Amniotic epithelial cell (primary cell): Measurements from ENCODE around the gene GATA2.

ENCODE experiments used
- DNase-seq: peaks from one replicate; pipeline ENCODE4 v3.0.0-alpha.2; 2010; ENCODE audit warnings: low read depth

GATA2 gene

GRCh38 chr3:128473180-128473519 lies 19.9 kb downstream of the GATA2 start:
- DNase-seq = no peak

- no peak for DNase-seq
These were observed 20.4 kb downstream of the GATA2 start for GRCh38 chr3:128472449-128473179.

GRCh38 chr3:128471720-128472119 lies 21.3 kb downstream of the GATA2 start:
- DNase-seq = no peak

DNA sequence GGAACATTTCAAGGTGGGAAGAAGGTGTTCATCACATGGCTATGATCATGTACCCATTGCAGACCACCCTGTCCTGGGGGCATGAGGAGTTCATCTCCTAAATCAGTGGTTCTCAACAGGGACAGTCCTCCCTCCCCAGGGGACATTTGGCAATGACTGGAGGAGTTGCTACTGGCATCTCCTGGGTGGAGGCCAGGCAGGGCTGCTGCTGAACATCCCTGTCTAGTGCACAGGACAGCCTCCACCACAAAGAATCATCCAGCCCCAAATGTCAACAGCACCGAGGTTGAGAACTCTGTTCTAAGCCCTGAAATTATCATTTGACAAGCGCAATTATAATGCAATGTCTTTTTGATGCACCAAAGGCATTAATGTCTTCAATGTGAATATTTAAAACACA lies 21.9 kb downstream of the GATA2 start:
- DNase-seq = no peak

DNA sequence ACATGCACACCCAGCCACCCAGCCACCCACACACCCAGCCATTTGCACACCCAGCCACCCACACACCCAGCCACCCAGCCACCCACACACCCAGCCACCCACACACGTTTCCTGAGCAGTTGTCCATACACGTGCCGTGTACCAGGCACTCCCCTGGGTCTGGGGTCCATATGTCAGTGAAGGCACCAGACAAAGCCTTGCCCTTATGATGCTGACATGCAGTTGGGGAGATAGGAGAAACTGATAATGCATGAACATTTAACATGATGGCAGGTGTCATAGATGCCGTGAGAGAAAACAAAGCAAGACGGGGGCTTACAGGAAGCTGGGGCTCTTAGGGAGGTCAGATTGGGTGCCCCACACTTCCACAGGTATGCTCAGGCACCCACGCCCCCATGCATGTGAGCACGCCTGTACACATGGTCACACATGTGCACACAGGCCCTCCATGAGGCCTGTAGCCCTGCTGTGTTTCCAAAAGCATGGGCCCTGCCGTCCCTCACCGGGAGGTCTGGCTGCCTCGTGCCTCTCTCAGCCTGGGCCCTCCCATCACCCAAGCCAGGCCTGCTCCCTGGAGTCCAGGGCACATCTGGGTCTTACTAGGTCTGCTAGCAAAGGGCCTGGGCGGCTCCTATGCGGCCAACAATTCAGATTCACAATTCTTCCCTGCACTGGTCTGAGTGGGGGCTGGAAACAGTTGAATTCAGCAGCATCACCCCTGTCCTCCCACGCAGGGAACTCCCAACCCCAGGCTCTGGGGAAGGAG lies 22.7 kb downstream of the GATA2 start:
- DNase-seq = no peak

DNA sequence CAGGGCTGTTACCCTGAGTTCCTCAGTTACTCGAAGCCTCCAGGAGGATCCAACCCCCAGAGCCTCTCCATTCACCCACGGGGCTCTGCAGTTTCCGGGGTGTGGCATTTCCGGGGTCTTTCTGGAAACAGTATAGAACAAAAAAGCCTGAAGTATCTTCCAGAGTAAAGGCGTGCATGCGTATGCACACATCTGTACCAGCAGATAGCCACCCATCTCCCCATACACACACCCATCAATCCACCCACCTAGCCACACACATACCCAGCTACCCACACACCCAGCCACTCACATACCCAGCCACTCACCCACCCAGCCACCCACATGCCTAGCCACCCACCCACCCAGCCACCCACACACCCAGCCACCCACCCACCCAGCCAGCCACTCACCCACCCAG lies 23.4 kb downstream of the GATA2 start:
- DNase-seq = no peak

DNA sequence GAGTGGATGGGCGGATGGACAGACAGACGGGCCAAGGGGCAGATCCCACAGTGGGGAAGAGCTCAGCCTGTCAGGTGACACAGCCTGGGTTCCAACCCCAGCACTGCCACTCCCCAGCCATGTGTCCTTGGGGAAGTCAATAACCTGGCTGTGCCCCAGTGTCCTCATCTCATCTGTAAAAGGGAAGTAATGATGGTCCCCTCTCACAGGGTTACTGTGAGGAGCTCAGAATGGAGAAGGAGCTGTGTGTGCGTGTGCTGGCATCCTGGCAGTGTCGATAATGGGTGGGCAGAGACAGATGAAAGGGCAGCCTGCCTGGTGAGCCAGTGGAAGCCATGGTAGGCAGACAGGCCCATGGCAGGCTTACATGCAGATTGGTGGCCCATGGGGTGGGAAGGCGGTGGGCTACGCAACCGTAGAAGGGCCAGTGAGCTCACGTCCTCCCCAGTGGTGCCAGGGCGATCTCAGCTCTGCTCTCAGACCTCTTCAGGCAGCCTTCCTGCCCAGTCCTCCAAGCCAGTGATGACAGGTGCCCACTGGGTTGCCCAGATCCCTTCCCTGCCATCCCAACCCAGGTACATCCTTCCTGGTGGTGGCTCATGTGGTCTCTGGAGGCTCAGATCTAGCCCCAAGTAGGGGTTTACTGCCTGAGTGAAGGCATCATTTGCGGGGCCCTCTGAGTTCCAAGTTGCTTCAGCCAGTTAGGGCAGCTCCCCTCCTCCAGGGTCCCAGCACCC lies 24.0 kb downstream of the GATA2 start:
- no peak for DNase-seq

GRCh38 chr3:128468285-128468790 lies 24.7 kb downstream of the GATA2 start:
- DNase-seq = no peak

DNA sequence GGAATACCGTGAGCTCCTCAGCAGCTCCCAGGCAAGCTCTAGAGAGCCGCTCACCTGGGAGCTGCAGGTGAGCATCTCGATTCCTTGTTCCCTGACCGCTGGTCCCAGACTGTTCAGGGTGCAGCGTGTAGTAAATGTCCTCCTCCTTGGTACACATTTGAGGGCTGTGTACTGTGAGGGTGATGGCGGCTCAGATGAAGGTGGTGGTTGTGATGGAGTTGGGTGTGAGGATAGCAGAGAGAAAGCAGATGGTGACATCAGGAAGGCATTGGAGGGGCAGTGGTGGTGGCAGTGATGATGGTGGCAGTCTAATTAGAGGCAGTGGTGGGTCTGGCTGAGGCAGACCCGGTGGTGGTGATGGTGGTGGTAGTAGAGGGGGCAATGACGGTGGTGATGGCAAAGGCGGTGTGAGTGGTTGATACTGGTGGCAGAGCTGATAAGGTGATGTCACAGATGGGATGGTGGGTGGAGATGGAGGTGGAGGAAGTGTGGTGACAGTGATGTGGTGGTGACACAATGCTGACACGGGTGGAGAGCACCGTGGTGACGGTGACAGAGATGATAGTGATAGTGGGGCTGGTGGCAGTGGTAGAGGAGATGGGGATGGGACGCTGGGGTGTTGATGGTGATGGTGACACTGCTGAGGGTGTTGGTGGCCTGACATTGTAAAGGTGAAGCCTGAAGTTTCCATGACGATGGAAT lies 26.0 kb downstream of the GATA2 start, which contains the start of gene DNAJB8:
Gene DNAJB8, minus strand, starts transcription at position 51 of the 702 bp plus-strand sequence. CDS start 3,645 bp downstream, outside the sequence.
- no peak for DNase-seq

- no peak for DNase-seq
These were observed 28.3 kb downstream of the GATA2 start for GRCh38 chr3:128464702-128465101.

GRCh38 chr3:128464188-128464587 lies 28.8 kb downstream of the GATA2 start:
- DNase-seq = no peak

DNA sequence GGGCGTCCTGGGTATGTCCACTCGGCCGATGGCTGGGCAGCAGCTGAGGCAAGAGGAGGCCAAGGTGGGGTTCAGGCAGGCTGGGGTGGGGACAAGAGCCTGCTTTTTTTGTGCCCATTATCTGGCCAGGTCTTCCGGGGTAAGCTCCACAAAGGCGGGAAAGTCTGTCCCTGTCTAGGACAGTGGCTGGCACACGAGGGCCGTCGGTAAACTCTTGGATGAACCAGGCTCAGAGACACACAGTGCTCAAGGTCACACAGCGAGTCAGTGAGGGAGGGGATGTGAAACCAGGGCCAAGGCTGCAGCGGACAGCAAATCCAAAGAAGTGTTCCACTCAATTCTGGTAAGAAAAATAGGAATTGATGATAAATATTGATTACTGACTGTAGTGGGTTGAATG lies 29.2 kb downstream of the GATA2 start:
- no peak for DNase-seq

DNA sequence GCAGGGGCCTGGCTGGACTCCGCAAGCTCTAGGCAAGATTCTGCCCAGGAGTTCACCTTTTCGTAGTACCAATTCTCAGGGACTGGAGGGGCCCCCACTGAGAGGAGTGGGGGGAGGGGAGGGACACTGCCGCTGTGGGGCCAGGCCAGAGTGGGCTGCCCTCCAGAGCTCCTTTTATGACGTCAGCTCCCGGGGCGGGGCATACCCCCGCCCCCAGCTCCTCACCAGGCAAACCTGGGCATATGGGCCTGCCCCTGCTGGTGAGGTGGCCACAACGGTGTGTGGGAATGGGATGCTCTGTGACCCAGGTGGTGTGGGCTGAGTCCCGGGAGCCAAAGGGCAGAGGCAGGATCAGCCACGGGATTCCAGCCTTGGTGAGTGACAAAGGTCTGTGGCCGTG lies 29.6 kb downstream of the GATA2 start:
- DNase-seq = no peak

GRCh38 chr3:128462931-128463330 lies 30.1 kb downstream of the GATA2 start:
- no peak for DNase-seq

DNA sequence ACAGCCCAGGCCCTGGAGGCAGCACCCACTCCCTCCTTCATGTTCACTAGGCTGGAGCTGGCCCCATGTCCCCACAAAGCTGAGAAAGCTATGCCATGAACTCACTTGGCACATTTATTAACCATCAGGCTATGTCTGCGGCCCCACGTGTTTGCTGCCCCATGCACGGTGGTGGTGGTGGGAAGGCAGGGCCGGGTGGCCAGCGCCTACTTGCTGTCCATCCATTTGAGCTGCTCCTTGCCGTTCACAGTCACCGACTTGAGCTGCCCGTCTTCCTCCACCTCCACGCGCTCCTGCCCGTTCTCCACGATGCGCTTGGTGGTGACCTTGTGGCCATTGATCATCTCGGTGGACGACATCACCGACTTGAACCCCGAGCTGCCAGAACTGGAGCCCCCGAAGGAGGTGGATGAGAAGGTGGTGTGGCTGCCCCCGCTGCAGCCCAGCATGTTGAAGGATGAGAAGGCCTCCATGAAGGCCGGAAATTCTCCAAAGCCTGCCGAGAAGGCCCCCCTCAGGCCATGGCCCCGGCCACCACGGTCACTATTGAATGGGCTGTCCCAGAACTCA lies 30.6 kb downstream of the GATA2 start:
- no peak for DNase-seq

DNA sequence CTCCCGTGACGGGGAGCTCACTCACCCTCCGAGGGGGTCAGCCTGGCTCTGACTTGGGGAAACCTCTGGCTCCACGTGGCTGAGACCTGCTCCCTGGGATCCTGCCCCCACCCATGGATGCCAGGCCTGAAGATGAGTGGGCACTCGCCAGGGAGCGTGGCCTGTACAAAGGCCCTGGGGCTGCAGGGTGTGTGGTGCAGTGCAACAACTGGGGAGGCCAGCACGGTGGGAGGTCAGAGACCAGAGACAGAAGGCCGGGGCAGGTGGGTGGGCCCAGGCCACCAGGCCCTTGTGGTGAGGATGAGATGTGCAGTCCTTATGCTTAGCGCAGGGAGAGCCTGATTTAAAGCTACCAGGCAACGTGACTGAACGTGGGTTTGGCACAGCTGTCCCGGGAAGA lies 31.3 kb downstream of the GATA2 start:
- DNase-seq = no peak

DNA sequence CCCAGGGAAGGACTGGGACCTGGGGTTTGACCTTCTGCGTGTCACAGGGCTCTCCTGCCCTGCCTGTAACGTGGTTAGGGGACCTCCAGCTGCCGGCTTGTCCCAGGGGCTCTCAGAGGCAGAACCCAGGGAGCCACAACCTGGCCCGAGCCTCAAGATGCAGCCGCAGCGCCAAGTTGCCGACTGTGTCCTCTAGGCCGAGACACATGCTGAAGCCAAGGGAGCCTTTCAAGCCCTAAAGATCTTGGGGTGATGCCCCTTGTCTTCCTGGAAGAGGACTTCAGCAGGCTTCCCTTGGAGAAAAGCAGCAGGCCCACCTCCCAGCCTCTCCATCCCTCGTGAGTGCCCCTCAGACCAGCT lies 33.6 kb downstream of the GATA2 start:
- DNase-seq = no peak

- DNase-seq = no peak
These were observed 34.1 kb downstream of the GATA2 start for GRCh38 chr3:128458746-128459460.

DNA sequence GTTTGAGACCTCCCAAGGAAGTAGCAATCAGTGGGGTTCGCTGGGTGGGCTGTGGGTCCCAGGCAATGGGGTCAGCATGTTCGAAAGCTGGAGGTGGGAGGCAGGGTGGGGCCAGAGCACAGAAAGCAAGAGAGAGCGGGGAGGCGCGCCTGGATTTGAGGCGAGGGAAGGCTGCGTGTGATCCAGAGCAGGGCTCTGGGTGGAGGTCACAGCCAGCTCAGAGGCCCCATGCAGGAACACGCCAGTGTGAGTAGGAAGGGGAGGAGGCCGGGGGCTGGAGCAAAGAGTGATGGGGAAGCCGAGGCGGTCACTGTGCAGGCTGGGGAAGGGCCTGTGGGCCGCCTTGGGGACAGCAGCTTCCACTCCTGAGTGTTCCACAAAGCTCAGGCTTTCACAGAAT lies 35.1 kb downstream of the GATA2 start:
- DNase-seq = no peak

DNA sequence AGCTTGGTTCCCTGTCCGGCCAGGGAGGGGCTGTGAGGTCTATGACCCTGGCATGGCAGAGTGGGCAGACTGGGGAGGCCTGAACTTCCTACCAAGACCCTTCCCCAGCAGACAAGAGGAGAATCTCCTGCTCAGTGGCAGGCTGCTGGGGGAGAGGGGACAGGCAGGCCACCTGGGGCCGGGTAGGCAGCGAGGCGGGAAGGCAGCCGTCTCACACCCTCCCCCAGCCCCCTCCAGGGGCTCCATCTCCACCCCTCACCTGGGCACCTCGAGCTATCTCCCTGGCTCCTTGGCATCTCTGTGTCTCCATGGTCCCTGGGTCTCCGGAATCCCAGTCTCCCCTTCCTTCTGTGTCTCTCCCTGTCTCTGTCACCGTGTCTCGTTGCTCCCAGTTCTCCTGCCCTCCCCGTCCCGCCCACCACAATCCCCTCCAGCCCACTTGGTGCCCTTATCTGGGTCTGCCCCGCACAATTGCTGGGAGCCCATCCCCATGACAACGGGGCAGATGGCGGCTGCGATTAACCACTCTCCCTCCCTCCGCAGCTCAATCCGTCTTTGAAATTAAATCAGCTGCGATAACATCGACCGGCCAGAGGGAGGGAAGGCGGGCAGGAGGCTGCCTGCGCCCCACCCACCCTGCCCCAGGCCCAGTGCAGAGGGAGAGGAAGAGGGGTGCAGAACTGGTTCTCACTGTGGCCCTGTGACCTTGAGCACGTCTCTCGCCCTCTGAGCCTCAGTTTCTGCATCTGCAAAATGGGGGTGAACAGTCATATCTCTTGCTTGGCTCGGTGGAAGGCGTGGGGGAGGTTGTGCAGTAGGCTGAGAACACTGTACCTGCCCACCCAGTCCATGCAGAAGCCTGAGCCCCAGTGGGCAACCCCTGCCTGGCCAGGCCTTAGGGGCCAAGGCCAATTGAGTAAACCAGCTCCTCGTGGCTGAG lies 36.0 kb downstream of the GATA2 start:
- DNase-seq = no peak
